ENCODE results near the gene BRSK1.

Gene BRSK1

DNA sequence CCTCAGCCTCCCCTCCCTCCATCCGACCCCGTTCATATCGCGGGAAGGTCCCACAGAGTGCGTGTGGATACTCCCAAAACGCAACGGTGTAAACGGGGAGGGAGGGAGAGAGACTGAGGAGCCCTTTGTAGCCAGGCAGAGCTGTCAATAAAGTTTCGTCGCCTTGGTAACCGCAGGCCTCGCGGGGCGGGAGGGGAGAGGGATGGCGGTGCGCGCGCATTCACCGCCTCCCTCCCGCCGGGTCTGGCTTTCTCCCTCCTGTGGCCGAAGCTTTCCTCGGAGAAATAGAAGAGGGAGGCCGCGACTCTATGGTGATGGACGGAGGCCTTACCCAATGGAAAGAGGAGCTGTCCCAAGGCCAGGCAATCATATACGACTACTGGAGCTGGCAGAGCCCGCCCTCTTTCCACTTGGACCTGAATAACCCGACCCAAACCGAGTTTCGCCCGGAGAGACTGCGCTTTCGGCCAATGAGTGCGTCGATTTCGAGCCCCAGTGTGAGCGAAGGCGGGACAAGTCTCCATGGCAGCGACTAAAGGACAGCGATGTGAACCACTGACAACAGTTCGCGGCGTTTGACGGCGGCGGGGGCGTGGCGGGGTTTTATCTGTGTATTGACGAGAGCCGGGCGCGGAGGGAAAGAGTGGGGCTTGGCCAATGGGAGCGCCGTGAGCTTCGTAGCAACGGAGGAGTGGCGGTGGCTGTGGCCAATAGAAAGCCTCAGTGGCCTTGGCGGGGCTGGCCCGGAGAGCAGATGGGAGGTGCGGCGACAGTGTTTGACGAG, 55.5 kb downstream of the BRSK1 start, which contains the start of gene KMT5C:
Gene KMT5C (plus strand): TSS at position 772 of the 784 bp plus-strand sequence. CDS start 2,061 bp downstream, outside the sequence.
- DNase-seq = peak; percentile 100

DNA sequence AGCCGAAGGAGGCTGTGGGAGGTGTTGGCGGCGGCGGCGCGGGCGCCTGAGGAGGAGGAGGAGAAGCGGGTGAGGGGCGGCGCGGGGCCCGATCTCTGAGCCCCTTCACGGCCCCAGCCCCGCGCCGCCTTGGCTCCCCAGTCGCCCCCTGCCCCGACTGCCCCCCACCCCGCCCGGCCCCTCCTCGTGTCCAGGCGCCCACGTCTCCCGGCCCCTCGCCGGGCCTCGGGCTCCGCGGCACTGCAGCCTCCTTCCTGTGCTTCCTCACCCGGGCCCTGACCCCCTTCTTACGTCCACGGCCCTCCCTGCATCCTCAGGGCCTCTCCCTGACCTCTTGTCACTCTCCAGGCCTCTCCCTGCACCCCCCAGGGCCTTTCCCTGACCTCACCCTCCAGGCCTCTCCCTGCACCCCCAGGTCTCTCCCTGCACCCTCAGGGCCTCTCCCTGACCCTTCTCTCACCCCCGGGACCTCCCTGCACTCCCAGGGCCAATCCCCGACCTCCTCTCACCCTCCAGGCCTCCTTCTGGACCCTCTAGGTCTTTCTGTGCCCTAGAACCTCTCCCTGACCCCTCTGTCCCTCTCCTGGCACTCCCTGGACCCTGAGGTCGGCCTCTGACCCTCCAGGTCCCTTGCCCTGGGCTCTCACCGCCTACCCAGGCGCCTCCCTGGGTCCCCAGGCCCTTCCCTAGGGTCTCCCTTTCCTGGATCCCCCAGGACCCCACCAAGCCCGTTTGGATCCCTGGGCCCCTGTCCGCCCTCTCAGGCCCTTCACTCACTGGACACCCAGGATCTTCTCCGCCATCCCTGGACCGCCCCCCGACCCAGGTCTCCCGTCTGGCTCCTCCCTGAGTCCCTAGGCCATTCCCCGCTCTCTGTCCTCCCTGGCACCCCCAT, 56.3 kb downstream of the BRSK1 start:
- peak; percentile 41 for DNase-seq

DNA sequence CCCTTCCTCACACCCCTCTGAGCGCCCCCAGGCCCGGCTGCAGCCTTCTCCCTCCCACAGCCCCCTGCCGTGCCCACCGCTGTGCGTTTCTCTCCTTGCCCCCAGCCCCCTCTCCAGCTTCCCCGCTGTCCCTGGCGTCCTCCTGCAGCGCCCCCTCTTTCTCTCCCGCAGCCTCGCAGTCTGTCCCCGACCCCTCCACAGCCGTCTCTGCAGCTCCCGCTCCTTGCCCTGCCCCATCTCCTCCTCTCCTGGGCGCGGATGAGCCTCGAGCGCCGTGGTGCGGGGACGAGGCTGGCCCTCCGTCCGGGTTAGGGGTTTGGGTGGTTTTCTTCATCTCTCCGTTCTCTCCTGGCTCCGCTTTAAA, 57.0 kb downstream of the BRSK1 start:
- DNase-seq = peak; percentile 38

DNA sequence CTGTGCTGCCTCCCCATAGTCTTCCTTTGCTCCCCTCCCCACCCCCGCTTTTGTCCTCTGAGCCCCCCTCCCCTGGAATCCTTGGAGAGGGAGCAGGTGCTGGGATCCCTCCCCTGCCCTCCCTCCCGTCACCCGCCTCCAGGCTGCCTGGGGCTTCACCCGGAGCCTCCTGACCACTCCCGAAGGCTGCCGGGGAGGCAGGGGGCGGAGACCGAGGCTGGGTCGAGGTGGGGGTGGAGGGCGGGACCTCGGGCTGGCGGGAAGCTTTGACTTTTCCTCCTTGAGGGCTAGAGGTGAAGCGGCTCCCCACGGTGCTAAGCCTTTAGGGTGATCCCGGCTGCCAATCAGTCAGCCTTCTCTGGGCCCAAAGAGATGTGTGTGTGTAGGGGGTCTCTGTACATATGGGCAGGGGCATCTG, 57.4 kb downstream of the BRSK1 start:
- DNase-seq = peak; percentile 78

DNA sequence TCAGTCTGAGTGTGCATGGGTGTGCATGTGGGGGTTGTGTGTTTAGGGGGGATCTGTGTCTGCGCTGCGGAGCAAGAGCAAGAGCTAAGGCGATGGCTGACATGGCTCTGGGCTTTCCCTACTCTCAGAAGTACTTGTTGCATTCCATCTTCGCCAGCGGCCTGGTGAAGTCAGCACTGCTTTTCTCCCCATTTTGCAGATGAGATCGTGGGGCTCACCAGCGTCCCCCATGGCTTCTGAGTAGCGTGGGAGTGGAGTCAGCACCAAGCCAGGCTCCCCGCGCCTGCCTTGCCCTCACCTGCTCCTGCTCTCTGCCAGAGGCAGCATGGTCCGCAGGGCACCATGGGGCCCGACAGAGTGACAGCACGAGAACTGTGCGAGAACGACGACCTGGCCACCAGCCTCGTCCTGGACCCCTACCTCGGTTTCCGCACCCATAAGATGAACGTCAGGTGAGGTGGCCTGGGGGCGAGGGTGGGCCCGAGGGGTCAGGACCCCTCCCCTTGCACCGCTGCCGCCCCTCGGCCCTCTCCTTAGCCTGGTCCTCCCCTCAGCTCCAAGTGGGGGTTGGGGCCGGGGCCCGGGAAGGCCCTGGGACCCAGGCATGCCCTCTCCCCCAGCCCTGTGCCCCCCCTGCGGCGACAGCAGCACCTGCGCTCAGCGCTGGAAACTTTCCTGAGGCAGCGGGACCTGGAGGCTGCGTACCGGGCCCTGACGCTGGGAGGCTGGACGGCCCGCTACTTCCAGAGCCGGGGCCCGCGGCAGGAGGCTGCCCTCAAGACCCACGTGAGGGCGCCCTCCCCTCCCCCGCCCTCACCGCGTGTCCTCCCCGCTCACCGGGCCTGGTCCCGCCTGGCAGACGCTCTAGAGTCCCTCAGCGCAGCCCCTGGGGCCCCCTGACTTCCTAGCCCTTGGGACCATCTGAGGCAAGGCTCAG, 58.1 kb downstream of the BRSK1 start:
- DNase-seq = no peak

DNA sequence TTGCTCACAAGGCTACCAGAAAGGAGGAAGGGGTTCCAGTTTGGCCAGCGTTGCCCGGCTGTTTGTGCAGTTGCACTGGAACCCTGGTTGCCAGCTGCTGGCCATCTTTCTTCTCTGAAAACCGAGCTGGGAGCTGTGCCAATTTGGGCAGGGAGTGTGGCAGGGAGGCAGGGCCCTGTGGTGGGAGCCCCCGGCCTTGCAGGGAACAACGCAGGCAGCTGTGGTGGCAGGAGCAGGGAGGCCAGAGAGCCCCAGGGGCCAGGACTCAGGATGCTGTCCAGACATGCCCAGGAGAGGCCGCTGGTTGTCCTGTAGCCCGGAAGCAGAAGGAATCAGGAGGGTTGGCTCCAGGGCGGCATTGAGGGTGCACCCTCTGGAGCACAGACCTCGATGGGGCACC, 60.6 kb downstream of the BRSK1 start:
- no peak for DNase-seq

DNA sequence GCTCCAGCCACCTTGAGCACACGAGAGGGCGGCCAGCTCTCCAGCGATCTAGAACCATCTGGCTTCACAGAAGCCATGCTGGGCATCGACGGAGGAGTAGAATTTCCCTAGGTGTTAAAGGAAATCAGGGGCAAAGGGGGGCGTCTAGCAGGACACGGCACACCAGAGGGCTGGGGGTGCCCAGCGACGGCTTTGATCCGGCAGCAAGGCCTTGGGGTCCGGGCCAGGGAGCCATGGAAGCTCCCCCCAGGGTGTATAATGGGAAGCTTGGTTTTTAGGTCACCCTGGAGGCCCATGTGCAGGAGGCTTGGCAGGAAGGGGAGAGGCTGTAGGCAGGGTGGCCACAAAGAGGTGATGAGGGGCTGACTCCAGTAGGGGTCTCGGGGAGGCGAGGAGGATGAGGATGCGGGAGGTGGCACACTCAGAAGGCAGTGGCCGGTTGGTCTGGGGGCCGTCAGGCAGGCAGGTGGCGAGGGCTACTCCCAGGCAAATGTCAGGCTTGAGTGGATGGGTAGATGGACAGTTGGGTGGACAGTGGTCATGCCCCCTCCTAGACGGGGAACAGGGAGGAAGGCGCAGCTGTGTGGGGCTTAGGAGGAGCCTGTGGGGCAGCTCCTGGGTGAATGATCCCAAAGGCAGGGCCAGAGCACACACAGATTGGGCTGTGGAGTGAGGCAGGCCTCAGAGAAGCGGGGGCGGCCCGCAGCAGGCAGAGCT, 61.5 kb downstream of the BRSK1 start:
- no peak for DNase-seq

DNA sequence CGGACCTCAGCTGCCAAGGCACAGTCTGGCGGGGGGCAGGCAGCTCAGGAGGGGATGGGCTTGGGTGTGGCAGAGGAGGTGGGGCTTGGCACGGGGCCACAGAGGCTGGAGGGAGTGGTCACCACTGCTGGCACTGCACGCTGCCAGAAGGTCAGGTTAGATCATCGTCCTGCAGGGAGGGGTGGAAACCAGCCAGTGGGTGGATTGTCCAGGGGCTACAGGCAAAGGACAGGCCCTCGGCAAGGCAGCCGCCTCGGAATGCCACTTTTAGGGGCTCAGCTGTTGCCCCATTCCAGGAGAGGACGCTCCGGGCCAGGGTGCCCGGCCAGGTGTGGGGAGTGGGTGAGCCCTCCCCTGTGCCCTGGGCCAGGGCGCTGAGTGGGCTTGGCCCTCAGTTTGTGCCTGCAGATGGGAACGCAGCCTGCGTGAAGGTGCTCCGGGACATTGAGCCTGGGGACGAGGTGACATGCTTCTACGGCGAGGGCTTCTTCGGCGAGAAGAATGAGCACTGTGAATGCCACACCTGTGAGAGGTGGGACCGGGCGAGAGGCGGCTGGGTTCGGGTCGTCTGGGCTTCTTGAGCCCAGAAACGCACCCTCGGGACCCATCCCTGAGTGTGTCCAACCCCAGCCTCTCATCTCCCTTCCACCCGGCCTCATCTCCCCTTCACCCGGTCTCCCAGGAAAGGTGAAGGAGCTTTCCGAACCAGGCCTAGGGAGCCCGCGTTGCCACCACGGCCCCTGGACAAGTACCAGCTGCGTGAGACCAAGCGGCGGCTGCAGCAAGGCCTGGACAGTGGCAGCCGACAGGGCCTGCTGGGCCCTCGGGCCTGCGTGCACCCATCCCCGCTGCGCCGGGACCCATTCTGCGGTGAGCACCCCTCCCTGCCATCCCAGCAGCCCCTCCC, 62.3 kb downstream of the BRSK1 start:
- DNase-seq = no peak

DNA sequence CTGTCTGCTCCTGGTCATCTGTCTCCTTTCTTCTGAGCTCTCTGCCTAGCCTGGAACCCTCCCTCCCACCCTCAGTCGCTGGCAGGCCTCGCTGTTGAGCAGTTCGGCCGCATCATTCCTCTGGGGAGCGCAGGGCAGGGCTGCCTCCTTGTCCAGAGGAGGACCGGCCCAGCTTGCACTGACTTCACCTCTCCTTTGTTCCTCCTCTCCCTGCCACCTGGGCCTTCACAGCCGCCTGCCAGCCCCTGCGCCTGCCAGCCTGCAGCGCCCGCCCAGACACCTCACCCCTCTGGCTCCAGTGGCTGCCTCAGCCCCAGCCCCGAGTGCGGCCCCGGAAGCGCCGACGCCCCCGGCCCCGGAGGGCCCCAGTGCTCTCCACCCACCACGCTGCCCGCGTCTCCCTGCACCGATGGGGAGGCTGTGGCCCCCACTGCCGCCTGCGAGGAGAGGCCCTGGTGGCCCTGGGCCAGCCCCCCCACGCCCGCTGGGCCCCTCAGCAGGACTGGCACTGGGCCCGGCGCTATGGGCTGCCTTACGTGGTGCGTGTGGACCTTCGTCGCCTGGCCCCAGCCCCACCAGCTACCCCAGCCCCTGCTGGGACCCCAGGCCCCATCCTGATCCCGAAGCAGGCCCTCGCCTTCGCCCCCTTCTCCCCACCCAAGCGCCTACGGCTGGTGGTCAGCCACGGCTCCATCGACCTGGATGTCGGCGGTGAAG, 63.1 kb downstream of the BRSK1 start:
- no peak for DNase-seq

DNA sequence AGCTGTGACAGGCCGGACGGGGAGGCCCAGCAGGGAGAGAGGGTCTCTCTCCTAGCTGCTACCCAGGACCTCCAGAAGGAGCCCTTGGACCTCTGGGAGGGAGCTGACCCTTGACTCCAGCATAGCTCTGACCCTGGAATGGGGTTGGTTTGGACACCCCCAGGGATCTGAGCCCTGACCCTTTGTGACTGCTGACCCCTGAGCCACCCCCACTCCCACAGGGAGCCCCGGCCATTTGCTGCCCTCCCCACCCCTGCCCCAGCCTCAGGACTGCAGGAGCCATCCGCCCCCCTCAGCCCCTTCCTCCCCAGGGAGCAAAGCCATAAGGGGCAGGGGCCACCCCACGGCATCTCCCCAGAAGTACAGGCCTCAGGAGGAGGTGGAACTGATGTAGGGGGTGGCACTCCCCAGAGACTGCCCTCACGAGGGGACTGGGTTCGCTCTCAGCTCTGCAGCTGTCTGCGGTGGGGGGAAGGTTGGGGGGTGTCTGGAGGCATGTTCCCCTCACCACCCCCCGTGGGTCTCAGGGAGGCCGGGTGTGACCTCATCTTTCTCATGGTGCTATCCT, 63.7 kb downstream of the BRSK1 start:
- no peak for DNase-seq

DNA sequence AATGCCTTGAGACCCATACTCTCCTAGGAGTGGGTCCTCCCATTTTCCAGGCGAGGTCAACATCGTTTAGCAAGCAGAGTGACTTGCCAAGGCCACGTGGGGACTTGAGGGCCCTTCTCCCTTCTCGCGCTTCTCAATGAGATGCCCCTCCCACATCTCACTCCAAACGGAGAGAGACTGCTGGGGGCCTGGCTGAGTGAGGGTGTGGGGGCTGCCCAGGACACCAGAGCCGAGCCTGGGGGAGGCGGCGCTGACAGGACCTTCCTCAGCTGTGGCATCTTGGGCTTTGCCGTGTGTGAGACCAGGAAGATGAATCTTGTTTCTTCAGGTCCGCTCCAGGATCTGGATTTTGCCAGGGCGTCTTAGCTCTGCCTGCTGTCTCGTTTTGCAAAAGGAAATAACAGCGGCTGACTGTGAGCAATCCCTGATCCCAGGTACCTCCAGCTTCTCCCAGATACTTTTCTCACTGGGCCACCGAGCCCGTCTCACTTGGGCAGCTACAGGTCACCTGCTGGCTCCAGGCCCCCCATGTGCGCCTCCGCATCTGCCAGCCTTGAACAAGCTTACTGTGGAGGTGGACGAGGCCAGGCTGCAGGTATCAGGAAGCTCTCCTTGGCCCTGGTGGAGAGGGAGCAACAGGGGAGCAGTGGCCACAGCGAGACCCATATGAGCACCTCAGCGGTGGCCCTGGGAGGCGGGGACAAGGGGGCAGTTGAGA, 64.7 kb downstream of the BRSK1 start:
- DNase-seq = no peak

DNA sequence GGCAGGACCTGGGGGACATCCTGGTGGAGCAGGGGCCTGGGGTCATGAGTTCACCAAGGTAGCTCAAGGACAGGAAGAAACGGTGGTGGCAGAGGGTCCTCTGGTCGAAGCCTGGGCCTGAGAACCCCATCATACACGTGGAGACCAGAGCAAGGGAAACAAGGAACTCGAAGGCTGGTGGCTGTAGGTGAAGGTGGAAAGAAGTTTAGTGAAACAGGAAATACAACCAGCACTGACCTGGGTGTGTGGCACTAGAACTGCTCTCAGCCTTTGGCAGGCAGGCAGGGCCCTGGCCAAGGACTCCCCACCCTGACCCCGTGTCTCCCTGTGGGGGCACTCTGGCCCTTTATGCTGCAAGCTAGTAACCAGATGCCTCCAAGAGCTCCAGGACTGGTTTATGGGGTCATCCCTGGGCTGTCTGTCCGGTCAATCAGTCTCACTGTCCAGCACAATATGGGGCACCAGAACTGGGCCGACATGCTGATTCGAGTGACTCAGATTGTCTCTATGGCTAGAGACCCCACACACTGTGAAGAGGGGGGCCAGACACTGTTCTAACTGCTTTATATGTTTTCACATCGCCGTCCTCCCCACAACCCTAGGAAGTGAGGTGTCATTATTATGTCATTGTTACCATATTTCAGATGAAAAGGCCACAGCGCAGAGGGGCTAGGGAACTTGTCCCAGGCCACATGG, 67.0 kb downstream of the BRSK1 start:
- DNase-seq = no peak

DNA sequence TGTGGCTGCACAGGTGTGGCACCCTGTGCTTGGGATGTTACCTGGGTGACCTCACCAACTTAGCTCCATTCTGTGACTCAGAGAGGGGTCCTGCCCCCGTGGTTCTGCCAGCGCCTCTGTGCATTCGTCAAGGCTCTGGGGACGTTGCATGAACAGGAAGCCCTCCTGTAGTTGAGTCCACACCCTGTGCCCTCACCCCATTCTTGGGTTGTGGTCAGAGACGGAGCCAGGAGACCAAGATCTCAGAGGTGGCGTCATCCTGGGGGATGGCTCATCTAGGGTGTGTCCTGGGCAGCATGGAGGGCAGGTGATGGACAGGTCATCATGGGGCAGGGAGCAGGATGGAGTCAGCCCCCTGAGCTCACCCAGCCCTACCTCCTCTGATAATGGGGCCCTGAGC, 68.2 kb downstream of the BRSK1 start:
- DNase-seq = no peak

DNA sequence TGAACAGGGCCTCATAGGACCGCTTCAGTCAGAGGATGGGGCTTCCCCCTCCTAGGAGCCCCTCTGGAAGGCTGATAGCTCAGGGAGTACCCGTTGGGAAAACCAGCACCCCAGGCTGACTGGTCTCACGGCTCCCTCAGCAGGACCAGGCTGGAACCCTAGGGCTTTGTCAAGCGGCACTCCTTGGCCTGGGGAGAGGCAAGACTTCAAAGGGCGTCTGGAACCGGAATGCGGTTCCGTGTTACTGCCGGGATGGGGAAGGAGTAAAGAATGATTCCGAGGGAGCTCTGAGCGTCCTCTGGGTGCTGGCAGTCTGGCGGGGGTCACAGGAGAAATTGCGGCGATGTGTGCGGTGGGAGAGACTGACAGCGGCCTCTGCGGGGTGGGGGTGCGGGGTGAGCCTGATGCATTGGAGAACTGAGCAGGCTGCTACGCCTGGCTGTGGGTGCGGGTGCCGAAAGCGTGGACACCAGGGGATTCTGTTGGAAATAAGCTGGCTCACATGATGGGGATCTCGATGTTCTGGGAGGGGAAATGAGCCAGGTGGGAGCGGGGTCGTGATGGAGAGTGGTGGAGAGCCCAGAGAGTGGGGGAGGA, 68.8 kb downstream of the BRSK1 start:
- DNase-seq = no peak

DNA sequence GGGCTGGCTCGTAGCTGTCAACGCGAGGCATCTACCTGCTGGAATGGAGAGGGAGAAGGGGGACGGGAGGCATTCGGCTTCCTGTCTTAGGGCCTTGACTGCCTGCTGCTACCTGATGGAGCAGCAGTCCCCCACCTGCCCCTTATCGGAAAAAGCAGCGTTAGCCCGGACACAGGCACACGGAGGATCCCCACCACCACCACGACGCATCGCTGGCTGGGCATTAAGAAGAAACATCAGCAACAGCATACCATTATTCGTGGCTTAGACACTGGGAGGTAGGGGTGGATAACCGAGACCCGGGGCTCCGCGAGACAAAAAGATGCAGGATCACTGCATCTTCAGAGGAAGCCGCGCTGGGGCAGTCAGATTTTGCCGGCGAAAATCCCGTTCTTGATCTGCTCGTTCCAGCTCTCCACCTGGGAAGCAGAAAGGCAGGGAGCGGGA, 69.6 kb downstream of the BRSK1 start:
- DNase-seq = no peak

DNA sequence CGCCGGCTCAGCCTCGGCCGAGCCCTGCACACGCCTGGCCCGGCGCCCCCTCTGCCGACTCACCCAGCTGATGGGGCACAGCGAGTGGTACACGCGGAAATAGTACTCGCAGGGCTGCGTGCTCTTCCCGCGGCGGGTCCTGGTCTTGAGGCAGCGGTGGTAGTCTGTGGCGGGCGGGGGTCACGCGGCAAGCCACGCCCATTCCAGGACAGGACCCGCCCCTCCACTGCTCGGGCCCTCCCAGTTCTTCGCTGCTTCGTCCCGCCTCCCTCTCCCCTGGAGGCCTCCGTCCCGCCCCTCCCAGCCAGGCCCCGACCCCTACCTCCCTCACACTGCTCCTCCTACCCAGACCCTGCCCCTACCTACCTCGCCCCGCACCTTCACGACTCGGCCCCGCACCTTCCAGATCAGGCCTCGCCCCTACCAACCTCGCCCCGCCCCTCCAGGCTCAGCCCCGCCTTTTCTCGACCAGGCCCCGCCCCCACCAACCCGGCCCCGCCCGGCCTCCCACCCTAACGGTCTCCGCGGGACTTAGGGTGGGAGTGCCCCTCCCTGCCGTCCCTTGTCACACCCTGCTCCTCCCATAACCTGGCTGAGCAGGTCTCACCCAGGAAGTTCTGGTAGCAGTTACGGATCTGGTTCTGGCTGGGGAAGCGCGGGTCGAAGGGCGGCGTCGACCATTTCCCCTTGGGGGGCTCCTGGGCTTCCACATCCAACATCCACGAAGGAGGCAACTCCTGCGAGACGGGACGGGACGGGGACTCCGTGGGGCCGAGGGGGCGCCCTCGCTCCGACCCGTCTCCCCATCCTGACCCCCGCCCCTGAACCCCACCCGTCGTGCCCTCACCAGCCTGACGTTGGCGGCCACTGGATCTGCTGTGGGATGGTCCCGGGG, 70.3 kb downstream of the BRSK1 start:
- peak; percentile 77 for DNase-seq

DNA sequence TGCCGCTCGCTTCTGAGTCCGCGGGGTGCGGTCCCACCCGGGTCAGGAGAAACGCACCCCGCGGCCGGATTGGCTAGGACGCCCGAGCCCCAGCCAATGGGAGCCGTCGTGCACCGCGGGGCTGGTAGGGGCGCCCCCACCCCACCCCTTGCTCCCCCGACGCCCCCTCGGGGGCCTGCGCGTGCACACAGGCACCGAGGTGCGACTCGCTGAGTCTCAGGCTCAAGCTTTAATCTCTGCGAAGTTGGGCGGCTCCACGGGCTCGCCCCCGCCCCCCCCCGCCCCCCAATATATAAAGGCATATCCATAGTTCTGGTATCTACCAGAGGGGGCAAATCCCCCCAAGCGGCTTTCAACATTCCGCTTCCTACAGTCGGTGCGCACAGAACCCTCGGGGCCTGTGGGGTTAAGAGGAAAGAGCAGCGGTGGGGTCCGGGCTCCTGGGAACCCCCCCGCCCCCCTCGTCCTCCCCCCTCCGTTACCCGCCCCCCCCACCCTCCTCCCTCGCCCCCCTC, 71.0 kb downstream of the BRSK1 start, which contains the start of gene COX6B2:
Gene COX6B2 (minus strand): TSS at position 22 of the 515 bp plus-strand sequence. CDS start 198 bp downstream, outside the sequence.
- no peak for DNase-seq
